Esophagus muscularis mucosa (tissue), 4 donors: ENCODE data around the gene NTPCR. TPM values are rescaled to one million over a fixed set of nuclear protein-coding genes. Genes with fewer than 3 reads are reported as not detected.

ENCODE experiments used
- DNase-seq: peaks from one replicate; pipeline ENCODE4 v3.0.0-alpha.2; 2017; ENCODE audit errors: extremely low spot score
- H3K27ac ChIP-seq, 4 donors: fragments of 200-600 bp; sonication (generic); replicated peaks in 1 of 4; 1 replicate in 3 of 4; 2 replicates in 1 of 4; pipeline ENCODE4 v1.5.1; 2016 to 2019; ENCODE audit warnings: mild to moderate bottlenecking in 1 of 4
- H3K27me3 ChIP-seq, 4 donors: fragments of 200-600 bp; sonication (generic); one replicate each; pipeline versions ENCODE4 v1.5.1 to v1.6.0; 2016 to 2019
- H3K36me3 ChIP-seq, 4 donors: fragments of 200-600 bp; sonication (generic); one replicate each; pipeline ENCODE4 v1.5.1; 2016 to 2019
- H3K4me1 ChIP-seq, 4 donors: fragments of 200-600 bp; sonication (generic); one replicate each; pipeline ENCODE4 v1.5.1; 2016 to 2019
- H3K4me3 ChIP-seq, 4 donors: fragments of 200-600 bp; sonication (generic); 1 replicate in 2 of 4; 2 replicates in 2 of 4; pipeline ENCODE4 v1.5.1; 2016 to 2019; ENCODE audit warnings: mild to moderate bottlenecking in 4 of 4, moderate library complexity in 1 of 4
- H3K9me3 ChIP-seq, 4 donors: fragments of 200-600 bp; sonication (generic); 1 replicate in 3 of 4; 2 replicates in 1 of 4; pipeline ENCODE4 v1.5.1; 2016 to 2019
- CTCF ChIP-seq, 3 experiments: fragments of 200-600 bp in 2 of 3; fragments of 450-650 bp in 1 of 3; sonication (generic) in 2 of 3; IDR thresholded peaks; one replicate each; pipeline ENCODE4 v1.5.1; 2017 to 2019; ENCODE audit warnings: antibody characterized with exemption in 3 of 3, mild to moderate bottlenecking in 2 of 3, moderate library complexity in 1 of 3
- EP300 ChIP-seq: sonication (generic); formaldehyde crosslinking; IDR thresholded peaks from one replicate; pipeline ENCODE4 v1.6.1; 2017; ENCODE audit warnings: antibody characterized with exemption
- POLR2A ChIP-seq: fragments of 450-650 bp; IDR thresholded peaks from one replicate; pipeline ENCODE4 v1.6.1; 2017; ENCODE audit warnings: antibody characterized with exemption, moderate library complexity, mild to moderate bottlenecking, low read depth
- POLR2AphosphoS5 ChIP-seq, 2 donors: sonication (generic); formaldehyde crosslinking; IDR thresholded peaks; one replicate each; pipeline ENCODE4 v1.6.1; 2017; ENCODE audit warnings: antibody characterized with exemption in 2 of 2
- WGBS: methylation state at CpG from one replicate; pipeline ENCODE4 v1.1.5; 2018; 5-methylcytosine and 5-hydroxymethylcytosine counted together
- intact Hi-C: fragments of 100-400 bp; cut with DNase I; formaldehyde crosslinking; loops from one replicate; pipeline ENCODE4 v1.15.1; 2023
- total RNA-seq, 4 donors: library from RNA; depleted of rRNA; stranded (reverse); fragments of >200 nt; gene quantifications; one replicate each; pipeline versions ENCODE4 v1.1.0 to v1.2.1, GENCODE V29; 2016

The NTPCR gene
- total RNA-seq, 4 donors from 2014 or later = 21.7 to 26.6 (median 24.6) TPM

GRCh38 chr1:232980355-232980978, 30.1 kb downstream of the NTPCR start:
- Histone ChIP-seq H3K27ac (no peak overlapping the region), H3K9me3 (no peaks in the 10 kb centered on the region), H3K27me3 (no peaks in the 10 kb centered on the region), H3K36me3 (peaks cover 0 to 38% (median 17%) of the 10 kb centered on the region in 4 donors), H3K4me1 (peaks cover 0 to 3% (median 1%) of the 10 kb centered on the region in 4 donors), H3K4me3 (no peak overlapping the region)
- TF ChIP-seq EP300 = no peak
- no peak for TF ChIP-seq POLR2A
- TF ChIP-seq CTCF (IDR thresholded peaks at IDR 0.05) = no peak
- no peak for TF ChIP-seq POLR2AphosphoS5 (IDR thresholded peaks at IDR 0.05)
- intact Hi-C loops = no loop called here
- WGBS = 85% methylated on average over 12 of the region's 13 CpGs
- no peak for DNase-seq

GRCh38 chr1:232980986-232981560, 30.7 kb downstream of the NTPCR start:
- no peak for TF ChIP-seq EP300
- no peak for TF ChIP-seq POLR2A
- TF ChIP-seq POLR2AphosphoS5 (IDR thresholded peaks at IDR 0.05) = no peak
- TF ChIP-seq CTCF (IDR thresholded peaks at IDR 0.05) = no peak
- Histone ChIP-seq H3K9me3 (no peaks in the 10 kb centered on the region), H3K36me3 (peaks cover 0 to 37% (median 18%) of the 10 kb centered on the region in 4 donors), H3K4me1 (no peaks in the 10 kb centered on the region), H3K4me3 (no peak overlapping the region), H3K27me3 (no peaks in the 10 kb centered on the region), H3K27ac (no peak overlapping the region)
- intact Hi-C loops = no loop called here
- no peak for DNase-seq
- WGBS = 83% methylated on average over 9 of the region's 9 CpGs

- DNase-seq = no peak
- intact Hi-C loops = no loop called here
- Histone ChIP-seq H3K4me1 (no peaks in the 10 kb centered on the region), H3K27ac (no peak overlapping the region), H3K4me3 (no peak overlapping the region), H3K36me3 (peaks cover 0 to 27% (median 7%) of the 10 kb centered on the region in 4 donors), H3K27me3 (no peaks in the 10 kb centered on the region), H3K9me3 (no peaks in the 10 kb centered on the region)
- no peak for TF ChIP-seq CTCF (IDR thresholded peaks at IDR 0.05)
- no peak for TF ChIP-seq EP300
- no peak for TF ChIP-seq POLR2AphosphoS5 (IDR thresholded peaks at IDR 0.05)
- TF ChIP-seq POLR2A = no peak
- WGBS = 92% methylated on average over 13 of the region's 13 CpGs
These were observed 32.0 kb downstream of the NTPCR start for GRCh38 chr1:232982238-232982944.

DNA sequence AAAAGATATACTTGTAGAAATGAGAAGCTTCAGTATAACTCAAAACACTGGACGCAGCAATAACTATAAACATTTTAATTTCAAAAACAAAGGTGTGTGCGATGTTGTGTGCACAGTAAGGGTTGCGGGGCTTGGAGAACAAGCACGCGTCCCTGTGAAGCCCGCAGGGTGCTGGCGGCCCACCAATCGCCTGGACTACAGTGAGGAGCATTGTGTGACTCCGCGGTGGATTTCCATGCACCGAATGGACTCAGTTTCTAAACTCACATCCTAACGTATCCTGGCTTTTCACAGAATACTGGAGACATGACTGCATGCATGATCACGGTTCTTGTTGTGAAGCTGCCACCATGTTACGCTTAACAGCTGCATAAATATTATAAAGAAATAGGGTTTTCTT, 33.0 kb downstream of the NTPCR start:
- TF ChIP-seq EP300 = no peak
- TF ChIP-seq CTCF (IDR thresholded peaks at IDR 0.05) = no peak
- H3K4me3 ChIP-seq = no peak overlapping the region
- intact Hi-C loops = no loop called here
- peaks cover 0 to 18% (median 7%) of the 10 kb centered on the region in 4 donors for H3K36me3 ChIP-seq
- WGBS = 96% methylated on average over 14 of the region's 14 CpGs
- H3K27me3 ChIP-seq = no peaks in the 10 kb centered on the region
- no peak overlapping the region for H3K27ac ChIP-seq
- DNase-seq = no peak
- H3K9me3 ChIP-seq = no peaks in the 10 kb centered on the region
- no peaks in the 10 kb centered on the region for H3K4me1 ChIP-seq
